Measurements from ENCODE around the gene BAAT. TPM values are rescaled to one million over a fixed set of nuclear protein-coding genes. Genes with fewer than 3 reads are reported as not detected.

BAAT gene
- total RNA-seq, 1 donor, result under 0.01 TPM

- H3K4me3 ChIP-seq (ENCODE audit: insufficient read depth, low read length), result peak overlapping the region; percentile 95
- peak overlapping the region; percentile 81 for H3K27ac ChIP-seq (ENCODE audit: low read depth, low read length)
- peaks cover 80% of the 10 kb centered on the region for H3K79me2 ChIP-seq (ENCODE audit: insufficient read depth, low read length)
- peak overlapping the region; percentile 83 for H2AFZ ChIP-seq (ENCODE audit: low read length)
- peaks cover 16% of the 10 kb centered on the region for H3K4me1 ChIP-seq (ENCODE audit: insufficient read depth, low read length)
- peaks cover 41% of the 10 kb centered on the region for H3K36me3 ChIP-seq (ENCODE audit: insufficient read depth, low read length)
- H3K4me2 ChIP-seq (ENCODE audit: insufficient read depth, low read length), result peak overlapping the region; percentile 95
- no peaks in the 10 kb centered on the region for H3K9me3 ChIP-seq (ENCODE audit: low read depth, low read length)
- DNase-seq (ENCODE audit: insufficient read length, low spot score, missing footprints), result peak; percentile 63
- no peak for TF ChIP-seq CTCF (IDR thresholded peaks at IDR 0.05; ENCODE audit: extremely low read depth, low read depth, low read length)
- H3K27me3 ChIP-seq (ENCODE audit: insufficient read depth, low read length), result no peaks in the 10 kb centered on the region
- H4K20me1 ChIP-seq (ENCODE audit: insufficient read depth, low read length), result peaks cover 5% of the 10 kb centered on the region
These were observed 14.3 kb upstream of the BAAT start for GRCh38 chr9:101398930-101399642.

GRCh38 chr9:101398068-101398929, 13.5 kb upstream of the BAAT start, which contains the start of the genes MRPL50 and ZNF189:
MRPL50 (minus strand) TSS chr9:101398618; CDS start chr9:101398592, 26 bp downstream.
ZNF189 (plus strand) TSS chr9:101398851; CDS start chr9:101399157, 306 bp downstream.
- Histone ChIP-seq H3K27ac (ENCODE audit: low read depth, low read length) (peak within 1 kb of the TSS; percentile 98), H2AFZ (ENCODE audit: low read length) (peak within 1 kb of the TSS; percentile 99), H3K4me1 (ENCODE audit: insufficient read depth, low read length) (peaks cover 16% of the 10 kb centered on the region), H4K20me1 (ENCODE audit: insufficient read depth, low read length) (peaks cover 5% of the 10 kb centered on the region), H3K27me3 (ENCODE audit: insufficient read depth, low read length) (no peaks in the 10 kb centered on the region), H3K36me3 (ENCODE audit: insufficient read depth, low read length) (peaks cover 33% of the 10 kb centered on the region), H3K9me3 (ENCODE audit: low read depth, low read length) (no peaks in the 10 kb centered on the region), H3K79me2 (ENCODE audit: insufficient read depth, low read length) (peaks cover 88% of the 10 kb centered on the region), H3K4me3 (ENCODE audit: insufficient read depth, low read length) (peak within 1 kb of the TSS; percentile 95), H3K4me2 (ENCODE audit: insufficient read depth, low read length) (peak within 1 kb of the TSS; percentile 95)
- DNase-seq (ENCODE audit: insufficient read length, low spot score, missing footprints), result peak; percentile 97
- no peak for TF ChIP-seq CTCF (IDR thresholded peaks at IDR 0.05; ENCODE audit: extremely low read depth, low read depth, low read length)

- peaks cover 27% of the 10 kb centered on the region for H3K36me3 ChIP-seq (ENCODE audit: insufficient read depth, low read length)
- peaks cover 16% of the 10 kb centered on the region for H3K4me1 ChIP-seq (ENCODE audit: insufficient read depth, low read length)
- peaks cover 88% of the 10 kb centered on the region for H3K79me2 ChIP-seq (ENCODE audit: insufficient read depth, low read length)
- H3K4me3 ChIP-seq (ENCODE audit: insufficient read depth, low read length), result peak overlapping the region; percentile 95
- no peak for DNase-seq (ENCODE audit: insufficient read length, low spot score, missing footprints)
- H3K4me2 ChIP-seq (ENCODE audit: insufficient read depth, low read length), result peak overlapping the region; percentile 95
- H3K9me3 ChIP-seq (ENCODE audit: low read depth, low read length), result no peaks in the 10 kb centered on the region
- no peak for TF ChIP-seq CTCF (IDR thresholded peaks at IDR 0.05; ENCODE audit: extremely low read depth, low read depth, low read length)
- peak overlapping the region; percentile 99 for H2AFZ ChIP-seq (ENCODE audit: low read length)
- H3K27me3 ChIP-seq (ENCODE audit: insufficient read depth, low read length), result no peaks in the 10 kb centered on the region
- peak overlapping the region; percentile 98 for H3K27ac ChIP-seq (ENCODE audit: low read depth, low read length)
- peaks cover 5% of the 10 kb centered on the region for H4K20me1 ChIP-seq (ENCODE audit: insufficient read depth, low read length)
These were observed 12.9 kb upstream of the BAAT start for GRCh38 chr9:101397746-101398067.

GRCh38 chr9:101394687-101395086, 9.9 kb upstream of the BAAT start:
- no peak for DNase-seq (ENCODE audit: insufficient read length, low spot score, missing footprints)
- Histone ChIP-seq H3K4me3 (ENCODE audit: insufficient read depth, low read length) (no peak overlapping the region), H3K4me2 (ENCODE audit: insufficient read depth, low read length) (no peak overlapping the region), H3K4me1 (ENCODE audit: insufficient read depth, low read length) (peaks cover 9% of the 10 kb centered on the region), H4K20me1 (ENCODE audit: insufficient read depth, low read length) (peaks cover 8% of the 10 kb centered on the region), H3K9me3 (ENCODE audit: low read depth, low read length) (no peaks in the 10 kb centered on the region), H3K36me3 (ENCODE audit: insufficient read depth, low read length) (peaks cover 9% of the 10 kb centered on the region), H2AFZ (ENCODE audit: low read length) (no peak overlapping the region), H3K79me2 (ENCODE audit: insufficient read depth, low read length) (peaks cover 83% of the 10 kb centered on the region), H3K27ac (ENCODE audit: low read depth, low read length) (no peak overlapping the region), H3K27me3 (ENCODE audit: insufficient read depth, low read length) (no peaks in the 10 kb centered on the region)
- TF ChIP-seq CTCF (IDR thresholded peaks at IDR 0.05; ENCODE audit: extremely low read depth, low read depth, low read length), result no peak
